ENCODE data around the gene CALN1. TPM values are rescaled to one million over a fixed set of nuclear protein-coding genes. Genes with fewer than 3 reads are reported as not detected.
"Not testable (repeated sequence)": the region's sequence is repeated elsewhere in the genome, so short reads cannot be mapped to it uniquely, and the experiment has no call there.

Gene CALN1
- total RNA-seq, 1 experiment from 2014 or later: not detected

DNA sequence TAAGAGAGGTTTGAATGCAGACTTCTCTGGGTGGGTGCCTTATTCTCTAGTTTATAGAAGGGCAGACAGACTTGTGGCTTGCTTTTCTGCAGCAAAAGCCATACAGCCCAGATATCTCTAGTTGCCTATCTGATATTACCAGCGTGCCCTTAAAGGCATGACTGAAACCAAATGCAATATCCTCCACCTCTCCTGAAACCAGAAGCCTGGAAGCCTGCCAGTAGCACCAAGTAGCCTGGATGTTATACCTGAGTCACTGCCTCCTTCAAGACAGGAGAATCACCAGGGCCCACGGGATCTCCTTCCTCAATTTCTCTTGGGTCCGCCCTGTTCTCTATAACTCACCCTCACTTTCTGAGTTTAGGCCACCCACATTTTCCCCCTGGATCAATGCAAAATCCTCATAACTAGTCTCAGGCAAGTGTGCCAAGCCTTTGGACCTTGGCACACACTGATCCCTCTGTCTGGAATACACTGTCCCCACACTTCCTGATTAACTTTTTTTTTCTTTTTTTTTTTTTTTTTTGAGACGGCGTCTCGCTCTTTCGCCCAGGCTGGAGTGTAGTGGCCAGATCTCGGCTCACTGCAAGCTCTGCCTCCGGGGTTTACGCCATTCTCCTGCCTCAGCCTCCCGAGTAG, 641.8 kb downstream of the CALN1 start:
- no peak for DNase-seq (ENCODE audit: extremely low read depth, low read depth)

DNA sequence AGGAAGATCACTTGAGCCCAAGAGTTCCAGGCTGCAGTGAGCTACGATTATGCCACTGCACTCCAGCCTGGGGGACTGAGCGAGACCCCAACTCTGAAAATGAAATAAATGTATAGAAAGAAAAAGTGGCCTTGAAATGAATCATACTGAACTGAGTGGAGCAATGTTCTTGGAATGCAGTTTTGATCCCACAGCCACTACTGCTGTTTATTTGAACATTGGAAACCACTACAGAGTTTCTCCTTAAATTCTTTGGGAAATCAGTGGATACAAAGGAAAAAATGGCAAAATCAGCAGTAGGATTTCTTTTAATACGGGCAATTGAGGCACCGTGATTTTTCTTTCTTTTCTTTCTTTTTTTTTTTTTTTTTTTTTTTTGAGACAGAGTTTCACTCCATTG, 642.8 kb downstream of the CALN1 start:
- DNase-seq (ENCODE audit: extremely low read depth, low read depth): no peak

DNA sequence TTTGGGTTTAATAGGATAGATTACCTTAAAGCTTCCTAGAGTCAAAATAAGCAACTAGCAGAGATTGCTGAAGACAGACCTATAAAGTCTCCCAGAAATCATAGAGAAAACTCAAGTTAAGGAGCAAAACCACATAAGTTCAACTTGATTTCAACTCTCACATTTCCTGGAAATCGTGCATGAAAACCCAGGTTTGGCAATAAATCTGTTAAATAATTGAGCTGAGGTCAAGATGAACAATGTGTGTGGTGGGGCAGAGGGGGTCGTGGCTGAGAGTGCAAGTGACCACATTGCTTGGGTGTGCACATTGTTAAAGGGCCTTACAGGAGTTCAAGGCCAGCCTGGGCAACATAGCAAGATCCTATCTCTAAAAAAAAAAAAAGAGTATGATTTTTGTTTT, 643.7 kb downstream of the CALN1 start:
- DNase-seq (ENCODE audit: extremely low read depth, low read depth): no peak

DNA sequence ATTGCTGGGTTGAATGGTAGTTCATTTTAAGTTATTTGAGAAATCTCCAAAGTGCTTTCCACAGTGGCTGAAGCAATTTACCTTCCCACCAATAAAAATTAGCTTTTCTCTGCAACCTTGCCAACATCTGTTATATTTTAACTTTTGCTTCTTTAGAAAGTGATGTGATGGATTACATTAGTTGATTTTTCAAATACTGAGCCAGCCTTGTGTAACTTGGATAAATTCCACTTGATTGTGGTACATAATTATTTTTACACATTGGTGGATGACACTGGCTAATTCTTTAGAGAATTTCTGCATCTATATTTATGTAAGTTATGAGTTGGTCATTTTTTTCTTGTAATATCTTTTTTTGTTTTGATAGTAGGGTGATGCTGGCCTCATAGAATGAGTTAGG, 646.1 kb downstream of the CALN1 start:
- DNase-seq (ENCODE audit: extremely low read depth, low read depth): no peak

DNA sequence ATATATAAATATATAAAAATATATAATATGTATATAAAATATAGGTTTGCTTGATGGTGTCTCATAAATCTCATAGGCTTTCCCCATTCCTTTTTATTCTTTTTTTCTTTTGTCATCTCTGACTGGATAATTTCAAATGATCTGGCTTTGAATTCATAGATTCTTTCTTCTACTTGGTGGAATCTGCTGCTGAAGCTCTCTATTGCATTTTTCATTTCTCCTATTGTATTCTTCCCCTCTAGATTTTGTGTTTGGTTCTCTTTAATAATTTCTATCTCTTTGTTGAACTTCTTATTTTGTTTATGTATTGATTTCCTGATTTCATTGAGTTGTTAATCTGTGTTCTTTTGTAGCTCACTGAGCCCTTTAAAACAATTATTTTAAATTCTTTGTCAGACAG, 650.8 kb downstream of the CALN1 start:
- no peak for DNase-seq (ENCODE audit: extremely low read depth, low read depth)

DNA sequence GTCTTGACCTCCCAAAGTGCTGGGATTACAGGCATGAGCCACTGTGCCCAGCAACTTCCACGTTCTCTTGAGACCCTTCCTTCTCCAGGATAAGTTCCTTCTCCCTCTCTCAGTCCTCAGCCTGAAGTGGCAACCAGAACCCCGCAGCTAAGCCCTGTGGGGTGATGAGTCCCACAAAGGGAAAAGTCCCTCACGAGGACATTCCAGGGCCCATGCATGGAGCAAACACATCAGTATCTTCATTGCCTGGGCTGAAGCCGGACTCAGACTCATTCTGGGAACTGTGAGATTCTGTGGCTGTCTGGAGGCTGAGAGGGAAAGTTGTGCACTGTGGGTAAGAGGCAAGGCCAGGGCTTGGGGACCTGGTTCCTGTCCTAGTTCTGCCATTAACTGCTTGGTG, 657.3 kb downstream of the CALN1 start:
- no peak for DNase-seq (ENCODE audit: extremely low read depth, low read depth)

DNA sequence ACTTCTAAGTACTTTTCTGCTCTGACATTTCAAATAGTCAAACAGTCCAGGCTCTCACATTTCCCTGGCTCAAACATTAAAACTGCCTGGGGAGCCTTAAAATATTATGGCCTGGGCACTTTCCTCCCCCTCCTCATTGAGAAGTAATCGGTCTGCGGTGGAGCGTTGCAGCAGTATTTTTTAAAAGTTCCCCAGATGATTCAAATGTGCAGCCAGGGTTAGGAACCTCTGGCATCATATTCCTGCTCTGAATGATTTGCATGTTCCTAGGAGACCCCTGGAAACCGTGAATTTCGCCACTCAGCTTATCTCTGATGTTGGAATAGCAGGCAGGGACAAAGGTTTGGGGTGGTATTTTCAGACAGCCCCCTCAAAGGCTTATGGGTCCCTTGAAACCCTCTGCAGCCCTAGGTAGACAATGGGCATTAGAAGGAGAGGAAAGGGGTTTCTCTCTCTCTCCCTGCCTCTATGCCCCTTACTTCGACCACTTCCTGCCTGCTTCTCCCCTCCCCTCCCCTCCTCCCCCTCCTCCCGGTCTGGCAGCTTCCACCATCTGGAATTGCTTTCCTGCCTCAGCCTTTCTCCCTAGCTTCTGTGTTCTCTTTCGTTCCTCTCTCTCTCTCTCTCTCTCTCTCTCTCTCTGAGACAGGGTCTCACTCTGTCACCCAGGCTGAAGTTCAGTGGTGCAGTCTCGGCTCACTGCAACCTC, 658.0 kb downstream of the CALN1 start:
- DNase-seq (ENCODE audit: extremely low read depth, low read depth): no peak

DNA sequence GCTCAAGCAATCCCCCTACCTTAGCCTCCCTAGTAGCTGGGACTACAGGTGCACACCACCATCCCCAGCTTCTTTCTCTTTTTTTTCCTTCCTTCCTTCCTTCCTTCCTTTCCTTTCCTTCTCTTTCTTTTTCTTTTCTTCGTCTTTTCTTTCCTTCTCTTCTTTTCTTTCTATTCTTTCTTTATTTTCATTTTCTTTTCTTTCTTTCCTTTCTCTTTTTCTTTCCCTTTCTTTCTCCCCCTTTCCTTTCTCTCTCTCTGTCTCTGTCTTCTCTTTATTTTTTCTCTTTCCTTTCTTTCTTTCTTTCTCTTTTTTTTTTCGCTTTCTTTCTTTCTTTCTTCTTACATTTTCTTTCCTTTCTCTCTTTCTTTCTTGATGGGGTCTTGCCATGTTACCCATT, 658.9 kb downstream of the CALN1 start:
- DNase-seq (ENCODE audit: extremely low read depth, low read depth): no peak

DNA sequence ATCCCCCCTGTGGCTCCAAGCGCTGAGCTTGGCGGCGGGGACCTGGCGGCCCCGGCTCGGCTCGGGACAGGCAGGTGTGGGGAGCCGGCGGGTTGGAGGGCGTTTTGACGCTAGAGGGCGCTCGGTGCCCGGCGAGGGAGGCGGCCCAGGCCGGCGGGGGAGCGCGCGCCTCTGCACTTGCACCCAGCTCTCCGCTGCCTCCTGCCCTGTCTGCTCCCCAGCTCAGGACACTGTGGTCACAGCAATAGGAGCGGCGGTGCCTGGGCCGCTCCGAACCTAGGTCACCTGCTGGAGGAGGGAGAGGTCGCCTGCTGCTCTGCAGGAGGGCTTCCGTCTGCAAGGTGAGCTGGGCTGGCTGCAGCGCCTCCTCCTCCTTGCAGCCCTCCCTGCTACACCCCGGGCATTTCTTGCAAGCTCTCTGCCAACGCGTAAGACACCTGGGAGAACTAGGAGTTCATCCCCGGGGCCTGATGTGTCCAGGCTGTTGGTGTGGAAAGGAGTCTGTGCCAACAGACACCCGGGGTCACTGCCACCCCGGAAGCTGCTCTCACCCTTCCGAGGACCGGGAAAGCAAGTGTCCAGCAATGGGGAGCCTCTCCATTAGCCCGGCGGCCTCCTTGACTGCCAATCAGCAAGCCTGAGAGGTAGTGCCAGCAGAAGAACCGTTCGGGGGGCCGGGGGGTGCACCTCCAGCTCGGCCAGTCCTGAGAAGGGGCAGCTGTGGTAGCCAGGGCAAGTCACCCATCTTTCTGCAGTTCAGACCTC, 659.8 kb downstream of the CALN1 start:
- DNase-seq (ENCODE audit: extremely low read depth, low read depth): peak; percentile 38

DNA sequence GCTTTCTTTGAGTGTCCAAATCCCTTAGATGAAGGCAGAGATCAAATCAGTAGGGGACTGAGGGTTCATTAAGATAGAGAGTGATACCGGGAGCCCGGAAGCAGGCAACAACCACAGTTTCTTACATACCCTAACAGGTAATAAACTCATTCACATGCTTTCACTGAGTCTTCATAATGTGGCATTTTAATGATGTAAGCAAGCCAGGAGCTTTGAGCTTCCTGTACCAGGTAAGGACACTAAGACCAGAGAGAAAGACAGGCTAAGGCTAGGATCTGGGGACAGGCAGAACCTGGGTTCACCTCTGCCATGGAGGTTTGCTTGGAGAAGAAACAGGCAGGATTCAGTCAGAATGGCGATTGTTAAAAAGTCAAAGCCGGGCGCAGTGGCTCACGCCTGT, 661.8 kb downstream of the CALN1 start:
- no peak for DNase-seq (ENCODE audit: extremely low read depth, low read depth)

DNA sequence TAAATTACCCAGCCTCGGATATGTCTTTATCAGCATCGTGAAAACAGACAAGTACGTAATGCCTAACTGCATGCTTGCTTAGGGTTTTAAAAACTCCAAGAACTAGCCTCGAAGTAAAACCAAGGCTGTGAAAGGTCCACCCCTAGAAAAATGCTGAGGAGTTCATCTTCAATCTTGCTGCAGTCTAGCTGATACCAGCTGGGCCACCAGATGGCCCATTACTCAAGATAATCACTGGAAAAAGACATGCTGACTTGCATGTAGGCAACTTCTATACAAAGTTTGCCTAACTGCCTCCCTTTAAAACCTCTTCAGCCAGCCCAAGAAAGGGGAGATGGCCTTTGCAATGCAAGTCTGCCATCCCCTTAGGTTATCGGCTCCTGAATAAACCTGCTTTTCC, 666.1 kb downstream of the CALN1 start:
- DNase-seq (ENCODE audit: extremely low read depth, low read depth): no peak

DNA sequence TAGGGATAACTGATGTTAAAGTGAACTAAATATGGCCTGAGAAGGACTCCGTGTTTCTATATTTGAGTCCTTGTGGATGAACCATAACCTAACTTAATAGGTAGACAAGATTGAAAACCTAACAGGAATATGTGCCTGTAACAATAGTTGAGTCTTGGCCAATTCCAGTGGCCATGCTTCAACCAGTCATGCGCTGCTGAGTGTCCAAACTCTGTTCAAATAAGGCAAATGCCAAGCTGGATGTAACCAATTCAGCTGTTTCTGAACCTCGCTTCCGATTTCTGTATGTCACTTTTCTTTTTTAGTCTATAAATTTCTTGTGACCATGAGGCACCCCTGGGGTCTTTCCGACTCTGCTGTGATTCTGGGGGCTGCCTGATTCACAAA, 672.0 kb downstream of the CALN1 start:
- no peak for DNase-seq (ENCODE audit: extremely low read depth, low read depth)

DNA sequence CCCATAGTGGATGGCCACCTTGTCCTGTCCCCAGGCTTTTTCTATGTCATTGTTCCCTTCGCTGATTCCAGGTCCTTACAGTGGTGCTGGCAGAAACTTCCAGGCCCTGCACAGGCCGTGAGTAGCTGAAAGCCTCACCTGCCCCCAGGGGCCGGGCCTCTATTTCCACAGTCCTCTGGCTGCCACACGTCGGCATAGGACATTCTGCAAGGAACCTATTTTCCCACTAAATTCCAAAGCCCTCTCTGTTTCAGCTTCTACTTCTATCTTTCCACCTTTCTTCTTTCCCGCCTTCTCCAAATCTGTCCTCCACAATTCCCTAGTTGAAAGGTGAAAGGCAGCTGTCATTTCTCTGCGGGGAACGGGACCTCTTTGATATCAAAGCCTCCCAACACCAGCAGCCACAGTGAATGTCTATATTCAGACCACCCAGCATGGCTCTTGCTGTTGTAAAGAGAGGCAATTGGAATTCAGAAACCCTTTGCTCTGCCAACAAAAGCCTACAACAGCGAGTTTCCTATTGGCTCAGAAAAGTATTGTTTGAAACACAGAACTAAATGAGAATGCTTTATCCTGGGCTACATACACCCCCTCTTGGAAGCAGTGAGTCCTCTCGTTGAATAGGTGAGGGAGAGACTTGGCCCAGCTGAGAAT, 672.5 kb downstream of the CALN1 start:
- DNase-seq (ENCODE audit: extremely low read depth, low read depth): no peak

DNA sequence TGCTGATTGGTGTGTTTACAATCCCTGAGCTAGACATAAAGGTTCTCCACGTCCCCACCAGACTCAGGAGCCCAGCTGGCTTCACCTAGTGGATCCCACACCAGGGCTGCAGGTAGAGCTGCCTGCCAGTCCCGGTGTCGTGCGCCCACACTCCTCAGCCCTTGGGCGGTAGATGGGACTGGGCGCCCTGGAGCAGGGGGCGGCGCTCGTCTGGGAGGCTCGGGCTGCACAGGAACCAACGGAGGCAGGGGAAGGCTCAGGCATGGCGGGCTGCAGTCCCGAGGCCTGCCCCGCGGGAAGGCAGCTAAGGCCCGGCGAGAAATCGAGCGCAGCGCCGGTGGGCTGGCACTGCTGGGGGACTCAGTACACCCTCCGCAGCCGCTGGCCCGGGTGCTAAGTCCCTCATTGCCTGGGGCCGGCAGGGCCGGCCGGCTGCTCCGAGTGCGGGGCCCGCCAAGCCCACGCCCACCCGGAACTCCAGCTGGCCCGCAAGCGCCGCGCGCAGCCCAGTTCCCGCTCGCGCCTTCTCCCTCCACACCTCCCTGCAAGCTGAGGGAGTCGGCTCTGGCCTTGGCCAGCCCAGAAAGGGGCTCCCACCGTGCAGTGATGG, 674.1 kb downstream of the CALN1 start:
- DNase-seq (ENCODE audit: extremely low read depth, low read depth): not testable (repeated sequence)

DNA sequence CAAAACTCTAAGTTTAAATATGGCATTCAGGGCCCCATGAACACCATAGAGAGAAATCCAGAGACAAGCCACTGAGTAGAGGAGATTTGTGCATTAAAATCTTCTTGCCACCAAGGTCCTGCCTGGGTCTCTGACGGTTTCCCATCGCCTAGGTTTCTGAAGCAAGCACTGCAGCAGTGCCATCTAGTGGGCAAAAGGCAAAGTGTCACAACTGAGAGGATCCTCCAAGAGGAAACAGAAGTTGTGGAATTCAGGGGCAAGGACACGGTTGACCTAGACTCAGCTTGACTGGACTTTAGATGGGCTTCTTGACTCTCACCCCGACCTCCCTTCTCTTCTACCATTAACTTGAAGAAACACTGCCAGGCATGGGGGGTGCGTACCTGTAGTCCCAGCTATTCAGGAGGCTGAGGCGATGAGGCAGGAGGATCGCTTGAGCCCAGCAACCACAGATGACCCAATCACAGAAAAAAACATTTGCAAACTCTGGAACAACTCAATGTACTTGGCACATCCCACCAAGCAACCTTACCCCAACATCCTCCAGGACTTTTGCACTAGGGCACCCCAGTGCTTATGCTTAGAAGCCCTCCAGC, 676.1 kb downstream of the CALN1 start:
- peak; percentile 72 for DNase-seq (ENCODE audit: extremely low read depth, low read depth)

DNA sequence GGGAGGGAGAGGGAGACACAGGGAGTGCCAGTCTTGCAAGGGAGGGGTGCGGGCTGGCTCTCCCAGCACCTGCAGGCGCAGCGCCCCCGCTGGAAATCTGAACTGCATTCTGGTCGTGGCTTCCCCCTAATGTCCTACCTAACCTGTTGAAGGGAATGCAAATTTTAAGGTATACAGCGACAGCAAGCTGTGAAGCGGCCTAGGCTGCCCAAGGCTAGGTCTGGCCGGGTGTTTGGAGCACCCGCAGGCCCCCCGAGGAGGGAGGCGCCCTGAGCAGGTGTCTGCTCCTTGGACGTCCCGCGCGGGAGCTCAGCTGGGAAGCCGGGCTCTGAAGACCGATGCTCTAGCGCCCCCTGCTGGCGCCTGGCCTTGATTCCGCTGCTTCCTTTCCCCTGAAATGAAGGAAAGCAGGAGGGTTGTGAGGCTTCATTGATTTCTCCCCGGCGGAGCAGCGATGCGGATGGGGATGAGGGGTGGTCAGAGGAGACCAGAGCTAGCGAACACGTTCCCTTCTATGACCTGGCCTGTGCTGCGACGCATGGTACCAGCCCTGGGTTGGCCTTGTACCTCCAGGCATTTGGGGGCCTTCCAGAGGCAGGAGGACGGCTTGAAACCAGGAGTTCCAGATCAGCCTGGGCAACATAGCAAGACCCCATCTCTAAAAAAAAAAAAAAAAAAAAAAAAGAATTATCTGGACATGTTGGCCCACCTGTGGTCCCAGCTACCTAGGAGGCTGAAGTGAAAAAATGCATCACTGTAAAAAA, 678.8 kb downstream of the CALN1 start:
- peak; percentile 83 for DNase-seq (ENCODE audit: extremely low read depth, low read depth)

DNA sequence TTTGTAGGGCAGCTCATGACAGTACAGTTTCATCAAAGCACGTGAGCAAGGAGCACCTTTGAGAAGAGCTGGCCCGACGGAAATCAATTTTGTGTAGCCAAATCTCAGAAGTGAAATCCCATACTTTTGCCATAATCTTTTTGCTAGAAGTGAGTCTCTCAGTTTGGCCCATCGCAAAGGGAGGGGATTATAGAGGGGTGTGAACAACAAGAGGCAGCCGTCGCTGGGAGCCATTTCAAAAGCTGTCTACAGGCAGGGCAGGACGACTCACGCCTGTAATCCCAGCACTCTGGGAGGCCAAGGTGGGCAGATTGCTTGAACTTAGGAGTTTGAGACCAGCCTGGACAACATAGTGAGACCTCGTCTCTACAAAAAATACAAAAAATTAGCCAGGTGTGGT, 680.4 kb downstream of the CALN1 start:
- no peak for DNase-seq (ENCODE audit: extremely low read depth, low read depth)

Measured in NCI-H460 (cell line).